HL-60 (cell line): Measurements from ENCODE around the gene RPS6KA4.

Experiments used
- DNase-seq, 2 experiments: peaks; one replicate each; pipeline ENCODE4 v3.0.0-alpha.2; 2010 to 2020; ENCODE audit warnings: low read depth in 1 of 2, low spot score in 1 of 2
- H3K27ac ChIP-seq: fragments of 250-450 bp; sonication (Bioruptor Pico); replicated peaks from 2 replicates; pipeline ENCODE4 v1.5.1; 2020; ENCODE audit warnings: mild to moderate bottlenecking, moderate library complexity
- H3K27me3 ChIP-seq: fragments of 250-450 bp; sonication (Bioruptor Pico); 2 replicates; pipeline ENCODE4 v1.5.1; 2021; ENCODE audit warnings: mild to moderate bottlenecking, moderate library complexity; ENCODE audit not compliant: insufficient read depth, poor library complexity, severe bottlenecking
- H3K4me3 ChIP-seq: replicated peaks from 2 replicates; pipeline ENCODE4 v1.5.1; 2011; ENCODE audit warnings: mild to moderate bottlenecking, control low read depth, low read length; ENCODE audit not compliant: insufficient read depth
- GABPA ChIP-seq: IDR thresholded peaks from 2 replicates; pipeline ENCODE4 v1.6.1; 2012; ENCODE audit warnings: low read depth
- POLR2AphosphoS5 ChIP-seq: IDR thresholded peaks from 2 replicates; pipeline ENCODE4 v1.6.1; 2012; ENCODE audit warnings: low read depth
- SPI1 ChIP-seq: IDR thresholded peaks from 2 replicates; pipeline ENCODE4 v1.6.1; 2012; ENCODE audit warnings: low read depth, mild to moderate bottlenecking, borderline replicate concordance
- TF ChIP-seq, protein P1 (sequence below): IDR thresholded peaks from one replicate; pipeline ENCODE4 v1.5.1; 2011; ENCODE audit warnings: low read length, control low read depth, inconsistent platforms; ENCODE audit not compliant: insufficient read depth
- TF ChIP-seq, protein P2 (sequence below): IDR thresholded peaks from 2 replicates; pipeline ENCODE4 v1.6.1; 2012; ENCODE audit warnings: low read depth; ENCODE audit not compliant: insufficient replicate concordance

The RPS6KA4 gene

DNA sequence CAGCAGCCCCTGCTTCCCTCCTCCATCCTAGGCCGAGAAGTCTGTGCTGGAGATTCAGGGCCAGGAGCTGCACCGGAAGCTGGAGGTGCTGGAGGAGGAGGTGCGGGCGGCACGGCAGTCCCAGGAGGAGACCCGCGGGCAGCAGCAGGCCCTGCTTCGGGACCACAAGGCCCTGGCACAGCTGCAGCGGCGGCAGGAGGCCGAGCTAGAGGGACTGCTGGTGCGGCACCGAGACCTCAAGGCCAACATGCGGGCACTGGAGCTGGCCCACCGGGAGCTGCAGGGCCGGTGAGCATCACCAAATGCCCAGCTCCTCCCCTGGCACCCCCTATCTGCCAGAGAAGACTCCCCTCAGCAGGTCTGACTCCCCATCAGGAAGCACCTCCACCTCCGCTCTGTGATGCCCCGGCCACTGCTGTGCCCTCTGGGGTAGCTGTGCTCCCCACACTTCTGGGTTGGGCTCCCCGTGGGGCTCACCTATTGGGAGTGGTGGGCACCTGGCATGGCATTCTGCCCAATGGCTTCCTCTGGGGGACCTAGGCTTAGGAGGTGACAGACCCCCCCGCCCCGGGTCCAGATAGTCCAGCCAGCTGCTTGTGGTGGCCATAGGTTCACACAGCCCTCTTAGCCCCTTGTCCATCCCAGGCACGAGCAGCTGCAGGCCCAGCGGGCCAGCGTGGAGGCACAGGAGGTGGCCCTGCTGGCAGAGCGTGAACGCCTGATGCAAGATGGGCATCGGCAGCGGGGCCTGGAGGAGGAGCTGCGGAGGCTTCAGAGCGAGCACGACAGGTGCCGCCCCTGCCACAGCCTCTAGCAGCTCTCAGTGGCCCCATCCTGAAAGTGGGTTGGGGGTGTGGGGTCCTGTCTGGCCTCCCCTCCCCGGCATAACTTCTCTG lies 6.6 kb upstream of the RPS6KA4 start:
- TF ChIP-seq, protein P1, sequence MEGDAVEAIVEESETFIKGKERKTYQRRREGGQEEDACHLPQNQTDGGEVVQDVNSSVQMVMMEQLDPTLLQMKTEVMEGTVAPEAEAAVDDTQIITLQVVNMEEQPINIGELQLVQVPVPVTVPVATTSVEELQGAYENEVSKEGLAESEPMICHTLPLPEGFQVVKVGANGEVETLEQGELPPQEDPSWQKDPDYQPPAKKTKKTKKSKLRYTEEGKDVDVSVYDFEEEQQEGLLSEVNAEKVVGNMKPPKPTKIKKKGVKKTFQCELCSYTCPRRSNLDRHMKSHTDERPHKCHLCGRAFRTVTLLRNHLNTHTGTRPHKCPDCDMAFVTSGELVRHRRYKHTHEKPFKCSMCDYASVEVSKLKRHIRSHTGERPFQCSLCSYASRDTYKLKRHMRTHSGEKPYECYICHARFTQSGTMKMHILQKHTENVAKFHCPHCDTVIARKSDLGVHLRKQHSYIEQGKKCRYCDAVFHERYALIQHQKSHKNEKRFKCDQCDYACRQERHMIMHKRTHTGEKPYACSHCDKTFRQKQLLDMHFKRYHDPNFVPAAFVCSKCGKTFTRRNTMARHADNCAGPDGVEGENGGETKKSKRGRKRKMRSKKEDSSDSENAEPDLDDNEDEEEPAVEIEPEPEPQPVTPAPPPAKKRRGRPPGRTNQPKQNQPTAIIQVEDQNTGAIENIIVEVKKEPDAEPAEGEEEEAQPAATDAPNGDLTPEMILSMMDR: no peak
- TF ChIP-seq SPI1 (no peak), GABPA (no peak), POLR2AphosphoS5 (no peak)
- TF ChIP-seq, protein P2, sequence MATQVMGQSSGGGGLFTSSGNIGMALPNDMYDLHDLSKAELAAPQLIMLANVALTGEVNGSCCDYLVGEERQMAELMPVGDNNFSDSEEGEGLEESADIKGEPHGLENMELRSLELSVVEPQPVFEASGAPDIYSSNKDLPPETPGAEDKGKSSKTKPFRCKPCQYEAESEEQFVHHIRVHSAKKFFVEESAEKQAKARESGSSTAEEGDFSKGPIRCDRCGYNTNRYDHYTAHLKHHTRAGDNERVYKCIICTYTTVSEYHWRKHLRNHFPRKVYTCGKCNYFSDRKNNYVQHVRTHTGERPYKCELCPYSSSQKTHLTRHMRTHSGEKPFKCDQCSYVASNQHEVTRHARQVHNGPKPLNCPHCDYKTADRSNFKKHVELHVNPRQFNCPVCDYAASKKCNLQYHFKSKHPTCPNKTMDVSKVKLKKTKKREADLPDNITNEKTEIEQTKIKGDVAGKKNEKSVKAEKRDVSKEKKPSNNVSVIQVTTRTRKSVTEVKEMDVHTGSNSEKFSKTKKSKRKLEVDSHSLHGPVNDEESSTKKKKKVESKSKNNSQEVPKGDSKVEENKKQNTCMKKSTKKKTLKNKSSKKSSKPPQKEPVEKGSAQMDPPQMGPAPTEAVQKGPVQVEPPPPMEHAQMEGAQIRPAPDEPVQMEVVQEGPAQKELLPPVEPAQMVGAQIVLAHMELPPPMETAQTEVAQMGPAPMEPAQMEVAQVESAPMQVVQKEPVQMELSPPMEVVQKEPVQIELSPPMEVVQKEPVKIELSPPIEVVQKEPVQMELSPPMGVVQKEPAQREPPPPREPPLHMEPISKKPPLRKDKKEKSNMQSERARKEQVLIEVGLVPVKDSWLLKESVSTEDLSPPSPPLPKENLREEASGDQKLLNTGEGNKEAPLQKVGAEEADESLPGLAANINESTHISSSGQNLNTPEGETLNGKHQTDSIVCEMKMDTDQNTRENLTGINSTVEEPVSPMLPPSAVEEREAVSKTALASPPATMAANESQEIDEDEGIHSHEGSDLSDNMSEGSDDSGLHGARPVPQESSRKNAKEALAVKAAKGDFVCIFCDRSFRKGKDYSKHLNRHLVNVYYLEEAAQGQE: no peak
- no peaks in the 10 kb centered on the region for H3K27me3 ChIP-seq
- H3K4me3 ChIP-seq: no peak overlapping the region
- no peak for DNase-seq
- no peak overlapping the region for H3K27ac ChIP-seq

DNA sequence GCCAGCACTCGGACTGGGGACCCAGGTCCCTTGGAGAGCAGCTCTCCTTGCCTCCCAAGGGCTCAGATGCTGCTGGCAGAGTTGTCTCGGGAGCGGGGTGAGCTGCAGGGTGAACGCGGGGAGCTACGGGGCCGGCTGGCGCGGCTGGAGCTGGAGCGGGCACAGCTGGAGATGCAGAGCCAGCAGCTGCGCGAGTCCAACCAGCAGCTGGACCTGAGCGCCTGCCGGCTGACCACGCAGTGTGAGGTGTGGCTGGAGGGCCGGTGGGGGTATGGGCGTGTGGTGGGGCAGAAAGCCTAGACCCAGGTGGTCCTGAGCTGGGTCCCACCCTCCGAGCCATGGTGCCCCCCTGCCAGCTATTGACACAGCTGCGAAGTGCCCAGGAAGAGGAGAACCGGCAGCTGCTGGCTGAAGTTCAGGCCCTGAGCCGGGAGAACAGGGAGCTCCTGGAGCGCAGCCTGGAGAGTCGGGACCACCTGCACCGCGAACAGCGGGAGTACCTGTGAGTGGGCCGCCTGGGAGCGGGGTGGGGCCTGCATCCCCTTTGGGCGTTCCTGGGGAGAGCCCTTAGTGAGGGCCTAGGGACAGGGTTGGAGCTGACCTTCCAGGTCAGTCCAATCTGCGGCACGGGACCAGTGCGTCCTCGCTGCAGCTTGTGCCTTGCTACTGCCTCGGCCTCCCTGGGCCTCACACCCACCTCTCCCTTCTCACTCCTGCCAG lies 5.8 kb upstream of the RPS6KA4 start:
- no peaks in the 10 kb centered on the region for H3K27me3 ChIP-seq
- H3K27ac ChIP-seq: no peak overlapping the region
- no peak for TF ChIP-seq POLR2AphosphoS5
- no peak for TF ChIP-seq SPI1
- TF ChIP-seq, protein P2: no peak
- TF ChIP-seq, protein P1: no peak
- no peak for TF ChIP-seq GABPA
- no peak overlapping the region for H3K4me3 ChIP-seq
- no peak for DNase-seq

DNA sequence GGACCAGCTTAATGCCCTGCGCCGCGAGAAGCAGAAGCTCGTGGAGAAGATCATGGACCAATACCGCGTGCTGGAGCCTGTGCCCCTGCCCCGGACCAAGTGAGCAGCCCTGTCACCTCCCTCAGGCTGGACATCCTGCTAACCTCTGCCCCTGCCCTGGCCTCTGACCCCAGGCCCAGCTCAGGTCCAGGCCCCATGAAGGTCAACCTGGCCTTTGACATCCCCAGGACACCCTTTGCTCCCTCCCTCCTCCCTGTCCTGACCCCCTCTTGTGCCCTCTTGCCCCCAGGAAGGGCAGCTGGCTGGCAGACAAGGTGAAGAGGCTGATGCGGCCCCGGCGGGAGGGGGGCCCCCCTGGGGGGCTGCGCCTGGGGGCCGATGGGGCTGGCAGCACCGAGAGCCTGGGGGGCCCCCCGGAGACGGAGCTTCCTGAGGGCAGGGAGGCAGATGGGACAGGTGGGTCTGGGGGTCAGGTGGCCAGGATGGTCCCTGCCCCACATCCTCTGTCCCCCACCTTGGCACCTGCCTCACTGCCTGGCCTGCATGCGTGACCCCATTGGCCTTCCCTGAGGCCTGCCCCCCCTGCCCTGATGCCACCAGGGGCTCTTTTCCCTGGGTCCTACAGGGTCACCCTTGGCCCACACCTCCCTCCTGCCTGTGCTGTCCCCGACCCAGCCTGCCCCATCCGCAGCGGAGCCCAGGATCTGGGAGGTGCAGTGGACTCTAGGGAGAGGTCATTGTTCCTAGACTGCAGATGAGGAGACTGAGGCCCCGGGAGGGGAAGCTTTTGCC lies 5.1 kb upstream of the RPS6KA4 start:
- DNase-seq: no peak
- TF ChIP-seq GABPA: no peak
- no peak for TF ChIP-seq SPI1
- TF ChIP-seq, protein P2: no peak
- no peak overlapping the region for H3K4me3 ChIP-seq
- no peak overlapping the region for H3K27ac ChIP-seq
- no peaks in the 10 kb centered on the region for H3K27me3 ChIP-seq
